ENCODE results near the gene MRPS25. TPM values are rescaled to one million over a fixed set of nuclear protein-coding genes. Genes with fewer than 3 reads are reported as not detected.

Gene MRPS25
- polyA plus RNA-seq, 3 donors: 23.7 to 60.7 (median 24.6) TPM

- 100% methylated on average over 1 of the region's 1 CpG for WGBS (ENCODE audit: insufficient coverage)
- H4K20me1 ChIP-seq (ENCODE audit: insufficient read depth, low read length): no peaks in the 10 kb centered on the region
- H3K4me1 ChIP-seq (ENCODE audit: control insufficient read depth in 1 of 2, insufficient read depth in 2 of 2, low read length in 2 of 2): peaks cover 0 to 3% of the 10 kb centered on the region in 2 donors
- no peak overlapping the region for H3K4me2 ChIP-seq (replicated peaks; ENCODE audit: extremely low read depth, low read length, poor library complexity, severe bottlenecking)
- H2AFZ ChIP-seq (ENCODE audit: insufficient read depth, low read depth, low read length, poor library complexity, severe bottlenecking): no peak overlapping the region
- no peaks in the 10 kb centered on the region for H3K79me2 ChIP-seq (ENCODE audit: insufficient read depth, low read length)
- Mint-ChIP-seq H3K27ac (no peak overlapping the region), H3K36me3 (peaks cover 90 to 93% of the 10 kb centered on the region in 2 donors), H3K4me1 (peaks cover 8% of the 10 kb centered on the region), H3K27me3 (ENCODE audit: low read depth in 3 of 3) (peaks cover 0 to 3% (median 2%) of the 10 kb centered on the region in 3 donors), H3K9me3 (no peaks in the 10 kb centered on the region), H3K4me3 (no peak overlapping the region)
- H3K36me3 ChIP-seq (replicated peaks in 1 of 2; ENCODE audit: control insufficient read depth in 1 of 2, insufficient read depth in 2 of 2, low read length in 2 of 2): peaks cover 93 to 98% of the 10 kb centered on the region in 2 donors
- no peak overlapping the region for H3K4me3 ChIP-seq (replicated peaks in 1 of 3; ENCODE audit: low read depth in 2 of 3, low read length in 3 of 3)
- DNase-seq: no peak
- no peak for TF ChIP-seq CTCF (IDR thresholded peaks at IDR 0.05)
- peak overlapping the region in 1 of 2 donors; percentile 49 for H3K27ac ChIP-seq (ENCODE audit: low read depth in 1 of 2, low read length in 2 of 2)
- H3K9me3 ChIP-seq (replicated peaks in 1 of 2; ENCODE audit: control insufficient read depth in 1 of 2, insufficient read depth in 1 of 2, low read length in 2 of 2): no peaks in the 10 kb centered on the region
- intact Hi-C loops (cut with micrococcal nuclease): no loop called here
- no peak overlapping the region for H3K9ac ChIP-seq (ENCODE audit: insufficient read depth, low read length, poor library complexity, severe bottlenecking)
- no peaks in the 10 kb centered on the region for H3K27me3 ChIP-seq (ENCODE audit: control insufficient read depth in 2 of 2, insufficient read depth in 2 of 2, low read length in 2 of 2)
Observed at GRCh38 chr3:15083252-15083651, 18.1 kb upstream of the MRPS25 start.

GRCh38 chr3:15081960-15082664, 17.0 kb upstream of the MRPS25 start:
- Mint-ChIP-seq H3K27me3 (ENCODE audit: low read depth in 3 of 3) (peaks cover 0 to 3% (median 2%) of the 10 kb centered on the region in 3 donors), H3K9me3 (no peaks in the 10 kb centered on the region), H3K4me3 (no peak overlapping the region), H3K36me3 (peaks cover 90 to 96% of the 10 kb centered on the region in 2 donors), H3K4me1 (peaks cover 8% of the 10 kb centered on the region), H3K27ac (peak overlapping the region in 5 of 7 donors; percentile 23 to 83 (median 62))
- Histone ChIP-seq H3K4me1 (ENCODE audit: control insufficient read depth in 1 of 2, insufficient read depth in 2 of 2, low read length in 2 of 2) (peaks cover 0 to 3% of the 10 kb centered on the region in 2 donors), H3K36me3 (replicated peaks in 1 of 2; ENCODE audit: control insufficient read depth in 1 of 2, insufficient read depth in 2 of 2, low read length in 2 of 2) (peaks cover 94 to 99% of the 10 kb centered on the region in 2 donors), H3K9me3 (replicated peaks in 1 of 2; ENCODE audit: control insufficient read depth in 1 of 2, insufficient read depth in 1 of 2, low read length in 2 of 2) (no peaks in the 10 kb centered on the region), H3K4me3 (replicated peaks in 1 of 3; ENCODE audit: low read depth in 2 of 3, low read length in 3 of 3) (no peak overlapping the region), H3K27ac (ENCODE audit: low read depth in 1 of 2, low read length in 2 of 2) (peak overlapping the region in 1 of 2 donors; percentile 49), H4K20me1 (ENCODE audit: insufficient read depth, low read length) (no peaks in the 10 kb centered on the region), H3K27me3 (ENCODE audit: control insufficient read depth in 2 of 2, insufficient read depth in 2 of 2, low read length in 2 of 2) (no peaks in the 10 kb centered on the region), H3K79me2 (ENCODE audit: insufficient read depth, low read length) (no peaks in the 10 kb centered on the region), H2AFZ (ENCODE audit: insufficient read depth, low read depth, low read length, poor library complexity, severe bottlenecking) (no peak overlapping the region), H3K4me2 (replicated peaks; ENCODE audit: extremely low read depth, low read length, poor library complexity, severe bottlenecking) (no peak overlapping the region), H3K9ac (ENCODE audit: insufficient read depth, low read length, poor library complexity, severe bottlenecking) (no peak overlapping the region)
- no peak for TF ChIP-seq CTCF (IDR thresholded peaks at IDR 0.05)
- 78% methylated on average over 10 of the region's 13 CpGs for WGBS (ENCODE audit: insufficient coverage)
- DNase-seq: peak; percentile 25 to 53 (median 27)
- intact Hi-C loops (cut with micrococcal nuclease): no loop called here

All from CD14-positive monocyte (primary cell).